ENCODE data around the gene MGST2.

DNA sequence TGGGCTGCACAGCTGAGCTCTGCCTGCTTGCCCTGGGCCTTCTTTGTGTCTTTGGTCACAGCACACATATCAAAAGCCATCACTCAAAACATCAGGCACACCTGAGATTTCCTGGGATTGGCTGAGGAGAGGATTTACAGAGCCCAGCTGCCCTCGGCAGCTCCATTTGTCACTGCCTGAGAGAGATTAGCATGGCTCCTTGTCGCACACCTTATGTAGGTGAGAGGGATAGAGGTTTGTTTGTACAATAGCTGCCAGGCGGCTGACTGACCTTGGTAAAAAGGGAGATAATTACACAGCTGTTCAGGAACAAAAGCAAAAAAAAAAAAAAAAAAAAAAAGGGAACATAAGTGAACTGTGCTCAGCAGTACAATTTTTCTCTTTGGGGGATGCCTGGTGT is 63.2 kb downstream of the MGST2 start:
- TF ChIP-seq, protein P1, sequence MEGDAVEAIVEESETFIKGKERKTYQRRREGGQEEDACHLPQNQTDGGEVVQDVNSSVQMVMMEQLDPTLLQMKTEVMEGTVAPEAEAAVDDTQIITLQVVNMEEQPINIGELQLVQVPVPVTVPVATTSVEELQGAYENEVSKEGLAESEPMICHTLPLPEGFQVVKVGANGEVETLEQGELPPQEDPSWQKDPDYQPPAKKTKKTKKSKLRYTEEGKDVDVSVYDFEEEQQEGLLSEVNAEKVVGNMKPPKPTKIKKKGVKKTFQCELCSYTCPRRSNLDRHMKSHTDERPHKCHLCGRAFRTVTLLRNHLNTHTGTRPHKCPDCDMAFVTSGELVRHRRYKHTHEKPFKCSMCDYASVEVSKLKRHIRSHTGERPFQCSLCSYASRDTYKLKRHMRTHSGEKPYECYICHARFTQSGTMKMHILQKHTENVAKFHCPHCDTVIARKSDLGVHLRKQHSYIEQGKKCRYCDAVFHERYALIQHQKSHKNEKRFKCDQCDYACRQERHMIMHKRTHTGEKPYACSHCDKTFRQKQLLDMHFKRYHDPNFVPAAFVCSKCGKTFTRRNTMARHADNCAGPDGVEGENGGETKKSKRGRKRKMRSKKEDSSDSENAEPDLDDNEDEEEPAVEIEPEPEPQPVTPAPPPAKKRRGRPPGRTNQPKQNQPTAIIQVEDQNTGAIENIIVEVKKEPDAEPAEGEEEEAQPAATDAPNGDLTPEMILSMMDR (IDR thresholded peaks at IDR 0.05; ENCODE audit: insufficient read depth, low read length, poor library complexity, severe bottlenecking), result no peak
- TF ChIP-seq EZH2phosphoT487 (conservative IDR thresholded peaks at IDR 0.05; ENCODE audit: low read length), result no peak

All from SU-DHL-6 (cell line).